Suppressor macrophage treated with lipopolysaccharide for 4 hours (primary cell): ENCODE measurements around the gene CST4.
"Not testable (repeated sequence)": the region's sequence is repeated elsewhere in the genome, so short reads cannot be mapped to it uniquely, and the experiment has no call there.

Experiments
- DNase-seq: peaks from one replicate; pipeline ENCODE4 v3.0.0-alpha.2; 2020

CST4 gene

GRCh38 chr20:23686046-23686750 is 2.6 kb downstream of the CST4 start:
- DNase-seq = no peak

- not testable (repeated sequence) for DNase-seq
Observed at GRCh38 chr20:23685529-23685896, 3.3 kb downstream of the CST4 start.

DNA sequence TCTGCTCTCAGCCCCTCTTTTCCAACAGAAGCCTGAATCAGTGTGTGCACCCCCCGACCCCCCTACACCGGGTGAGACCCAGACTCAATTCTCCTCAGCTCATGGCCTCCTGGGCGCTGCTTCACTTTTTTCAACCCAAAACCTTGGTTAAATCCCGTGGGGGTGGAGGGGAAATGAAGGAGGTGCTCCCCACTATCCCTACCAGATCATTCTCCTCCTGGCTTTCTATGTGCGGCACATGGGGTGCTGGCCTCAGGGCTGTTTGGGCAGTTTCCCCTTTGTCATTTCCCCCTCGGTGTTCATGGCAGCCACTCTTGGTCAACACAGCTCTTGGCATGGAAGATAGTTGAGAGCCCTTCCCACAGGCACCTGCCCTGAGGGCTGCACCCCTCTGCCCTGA is 4.6 kb downstream of the CST4 start:
- no peak for DNase-seq

- no peak for DNase-seq
Observed at GRCh38 chr20:23683807-23684206, 5.0 kb downstream of the CST4 start.

- no peak for DNase-seq
Observed at GRCh38 chr20:23683281-23683680, 5.6 kb downstream of the CST4 start.

DNA sequence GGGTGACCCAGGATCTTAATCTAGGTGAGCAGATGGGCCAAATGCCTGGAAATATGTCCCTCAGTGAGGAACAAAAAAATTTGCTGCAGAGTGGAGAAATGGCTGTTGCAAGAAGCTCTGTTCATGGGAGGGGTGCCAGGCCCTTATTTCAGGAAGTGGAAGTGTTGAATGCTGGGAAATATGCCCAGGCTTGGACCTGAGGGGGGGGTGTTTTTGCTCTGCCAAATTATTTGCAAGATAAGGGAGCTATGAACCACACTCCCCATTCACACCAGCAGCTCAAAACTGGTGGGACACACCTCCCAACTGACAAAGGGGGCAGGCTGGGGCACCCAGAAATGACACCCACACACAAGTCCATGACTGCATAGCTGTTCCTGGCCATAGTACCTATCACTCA is 8.7 kb downstream of the CST4 start:
- no peak for DNase-seq

DNA sequence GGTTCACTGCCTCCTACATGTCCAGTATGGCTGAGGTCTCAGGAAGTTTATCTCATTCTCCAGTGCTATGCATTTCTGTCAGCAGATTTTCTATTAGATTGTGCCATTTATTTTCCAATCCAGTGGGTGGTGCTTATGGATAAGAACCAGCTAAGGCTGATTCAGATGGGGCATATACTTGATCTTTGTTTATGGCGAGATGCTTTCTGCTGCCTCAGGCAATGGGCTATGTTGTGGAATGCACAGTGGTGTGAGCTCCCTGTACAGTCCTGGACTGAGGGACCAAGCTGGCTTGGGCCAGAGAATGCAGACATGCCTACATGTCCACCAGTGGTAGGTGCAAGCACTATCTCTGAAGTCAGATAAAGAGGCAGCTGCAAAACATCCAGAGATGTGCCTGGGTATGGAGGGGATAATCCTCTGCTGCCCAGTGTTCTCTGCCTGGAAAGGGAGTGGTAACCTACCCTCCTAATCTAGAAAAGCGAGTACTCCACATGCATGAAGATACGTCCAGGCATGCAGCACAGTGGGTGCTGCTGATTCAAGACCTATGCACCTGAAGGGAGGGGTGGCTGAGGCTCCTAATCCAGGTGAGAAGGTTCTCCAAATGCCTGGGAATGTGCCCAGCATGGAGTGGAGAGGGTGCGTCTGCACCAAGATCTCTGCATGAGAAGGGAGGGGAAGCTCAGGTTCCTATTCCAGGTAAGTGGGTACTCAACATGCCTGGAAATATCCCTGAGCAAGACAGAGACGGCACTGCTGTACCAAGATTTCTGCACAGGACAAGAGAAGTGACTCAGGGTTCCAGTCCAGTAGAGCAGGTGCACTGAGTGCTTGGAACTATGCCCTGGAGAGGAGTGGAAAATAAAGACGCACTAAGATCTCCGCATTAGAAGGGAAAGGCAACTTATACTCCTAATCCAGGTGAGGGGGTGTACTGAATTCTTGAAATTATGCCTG is 9.4 kb downstream of the CST4 start:
- DNase-seq = no peak

GRCh38 chr20:23673209-23673608 is 15.6 kb downstream of the CST4 start:
- no peak for DNase-seq

DNA sequence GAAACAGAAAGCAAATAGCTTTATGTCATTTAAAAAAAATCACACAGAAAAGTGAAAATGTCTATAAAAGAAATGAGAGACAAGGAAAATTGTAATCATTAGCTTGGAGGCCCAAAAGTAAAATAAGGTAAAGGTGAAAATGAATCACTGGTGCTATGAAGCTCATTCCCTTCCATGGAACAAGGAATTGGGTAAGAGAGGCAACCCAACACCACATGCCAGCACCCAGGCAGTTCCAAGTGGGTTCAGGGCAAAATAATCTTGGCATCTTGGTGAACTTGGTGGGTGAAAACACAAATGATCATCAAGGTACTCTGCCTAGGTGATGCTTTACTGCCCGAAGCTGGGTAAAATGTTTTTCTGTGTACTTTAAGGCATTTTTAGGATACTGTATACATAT is 16.7 kb downstream of the CST4 start:
- DNase-seq = no peak

DNA sequence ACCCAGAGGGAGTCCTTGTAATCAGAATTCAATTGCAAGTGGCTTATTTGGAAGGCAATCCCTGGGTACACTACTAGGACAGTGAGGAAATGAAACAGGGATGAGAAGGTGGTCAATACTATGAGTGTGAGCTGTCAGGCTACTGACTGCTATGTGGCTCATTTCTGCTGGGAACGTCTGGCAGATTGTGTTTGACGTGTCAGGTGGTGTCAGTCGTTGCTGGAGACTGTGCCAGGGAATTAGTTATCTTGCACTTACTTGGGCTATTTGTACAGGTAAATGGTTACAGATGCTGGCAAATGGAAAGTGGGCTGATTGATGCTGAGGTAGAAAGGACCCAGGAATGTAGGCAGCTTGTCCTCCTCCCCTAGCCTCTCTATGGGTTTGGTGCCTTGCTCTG is 17.4 kb downstream of the CST4 start:
- DNase-seq = no peak

DNA sequence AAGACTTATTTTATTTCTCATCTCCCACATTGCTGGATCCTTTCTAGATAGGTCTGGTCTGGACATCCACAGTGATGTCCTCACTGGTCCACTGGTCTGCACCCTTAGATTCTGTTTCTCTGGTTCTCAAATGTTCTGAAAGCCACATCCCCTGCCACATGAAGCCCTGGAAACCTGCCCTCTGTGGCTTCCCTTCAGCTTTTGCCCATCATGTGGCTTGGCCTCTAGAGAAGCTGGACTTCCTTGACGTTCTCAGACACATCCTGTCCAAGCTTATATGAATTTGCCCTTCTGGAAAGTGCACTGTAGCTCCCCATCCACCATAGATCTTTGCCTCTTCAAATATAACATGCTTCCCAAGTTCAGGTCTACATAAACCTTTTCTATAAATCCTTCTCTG is 18.5 kb downstream of the CST4 start:
- DNase-seq = no peak

- no peak for DNase-seq
Observed at GRCh38 chr20:23669866-23670265, 19.0 kb downstream of the CST4 start.

GRCh38 chr20:23669327-23669726 is 19.5 kb downstream of the CST4 start:
- no peak for DNase-seq

DNA sequence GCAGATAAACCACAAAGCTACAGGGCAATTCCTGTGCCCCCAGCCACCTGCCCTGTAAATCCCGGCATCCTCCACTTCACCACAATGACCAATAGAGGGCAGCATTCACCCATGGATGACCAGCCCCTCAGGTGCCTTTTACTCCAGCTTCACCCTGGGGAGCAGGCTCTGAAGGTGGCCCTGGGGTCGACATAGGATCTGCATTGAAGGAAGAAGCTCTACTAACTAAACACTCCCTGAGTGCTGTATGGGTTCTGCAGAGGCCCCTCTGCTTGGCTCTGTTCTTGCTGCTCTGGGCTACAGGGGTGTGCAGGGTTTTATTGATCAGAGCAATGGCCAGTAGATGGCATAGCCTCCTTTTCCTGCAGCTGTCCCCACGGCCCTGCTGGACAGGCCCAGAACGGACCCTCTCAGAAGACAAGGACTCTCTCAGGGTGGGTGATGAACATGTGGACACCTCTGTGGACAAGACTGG is 20.3 kb downstream of the CST4 start:
- DNase-seq = peak; percentile 72

DNA sequence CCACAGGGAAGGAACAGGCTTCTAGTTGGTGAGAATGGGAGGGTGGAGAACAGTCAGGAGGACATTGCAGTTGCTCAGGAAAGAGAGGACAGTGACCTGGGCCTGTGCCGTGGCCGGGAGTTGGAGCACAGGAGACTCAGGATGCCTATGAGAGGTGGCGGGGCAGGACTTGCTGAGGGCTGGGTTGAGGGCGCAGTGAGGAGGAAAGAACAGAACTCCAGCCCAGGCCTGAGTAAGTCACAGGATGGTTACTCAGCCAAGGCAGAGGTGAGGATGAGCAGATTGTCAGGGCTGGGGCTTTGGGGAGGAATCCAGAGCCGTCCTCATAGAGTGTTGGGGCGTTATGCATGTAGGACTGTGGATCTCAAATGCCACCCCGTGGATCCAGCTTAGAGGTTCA is 21.2 kb downstream of the CST4 start:
- no peak for DNase-seq

DNA sequence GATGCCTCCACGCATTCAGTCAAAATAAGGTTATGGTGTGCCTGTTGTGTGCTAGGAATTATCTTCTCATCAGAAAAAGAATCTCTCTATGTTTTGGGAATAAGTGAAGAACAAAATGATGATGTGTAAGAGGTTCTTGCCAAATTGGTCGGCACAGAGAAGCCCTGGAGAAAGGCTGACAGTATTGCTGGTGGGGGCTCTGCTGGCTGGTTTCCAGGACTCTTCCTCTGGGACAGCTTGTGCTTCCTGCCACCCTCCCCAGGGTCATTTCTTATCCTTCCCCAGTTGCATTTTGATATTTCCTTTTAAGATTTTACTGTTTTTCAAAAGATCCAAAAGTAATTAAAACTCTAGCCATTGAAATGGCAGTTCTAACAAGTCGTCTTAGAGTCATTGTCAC is 22.1 kb downstream of the CST4 start:
- DNase-seq = no peak

GRCh38 chr20:23666189-23666588 is 22.6 kb downstream of the CST4 start:
- DNase-seq = no peak

DNA sequence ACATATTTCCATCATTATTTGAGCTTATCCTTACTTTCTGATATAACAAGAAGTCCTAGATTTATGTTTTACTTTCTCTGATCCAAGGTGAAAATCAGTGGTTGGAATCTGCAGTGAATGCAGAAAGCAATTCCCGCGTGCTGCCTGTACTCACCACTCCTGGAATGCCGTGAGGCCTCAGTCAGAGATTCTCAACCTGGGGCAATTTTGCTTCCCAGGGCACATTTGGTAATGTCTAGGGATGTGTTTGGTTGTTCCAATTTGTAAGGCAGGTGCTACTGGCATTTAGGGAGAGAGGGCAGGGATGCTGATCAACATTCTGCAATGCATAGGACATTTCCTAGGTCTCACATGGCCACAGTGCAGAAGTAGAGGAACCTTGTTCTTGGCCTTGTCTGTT is 23.9 kb downstream of the CST4 start:
- DNase-seq = no peak

GRCh38 chr20:23664046-23664445 is 24.8 kb downstream of the CST4 start:
- not testable (repeated sequence) for DNase-seq

DNA sequence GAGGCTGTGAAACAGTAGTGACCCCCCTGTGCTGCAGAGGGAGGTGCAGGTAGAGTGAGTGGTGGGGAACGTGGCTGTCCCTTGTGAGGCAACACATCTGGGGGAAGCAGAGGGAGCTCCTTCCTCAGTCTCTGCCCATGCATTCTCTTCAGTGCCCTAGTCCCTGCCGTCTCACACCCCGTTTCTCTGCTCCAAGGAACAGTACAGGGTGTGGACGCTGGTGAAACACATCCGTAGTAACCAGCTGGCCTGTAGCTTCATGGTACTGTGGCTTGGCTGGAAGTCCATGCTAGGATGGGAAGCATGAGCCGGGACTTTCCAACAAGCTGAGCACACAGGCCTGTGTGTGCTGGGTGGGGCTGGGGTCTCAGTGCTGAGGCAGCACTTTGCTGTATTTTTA is 25.7 kb downstream of the CST4 start:
- no peak for DNase-seq

DNA sequence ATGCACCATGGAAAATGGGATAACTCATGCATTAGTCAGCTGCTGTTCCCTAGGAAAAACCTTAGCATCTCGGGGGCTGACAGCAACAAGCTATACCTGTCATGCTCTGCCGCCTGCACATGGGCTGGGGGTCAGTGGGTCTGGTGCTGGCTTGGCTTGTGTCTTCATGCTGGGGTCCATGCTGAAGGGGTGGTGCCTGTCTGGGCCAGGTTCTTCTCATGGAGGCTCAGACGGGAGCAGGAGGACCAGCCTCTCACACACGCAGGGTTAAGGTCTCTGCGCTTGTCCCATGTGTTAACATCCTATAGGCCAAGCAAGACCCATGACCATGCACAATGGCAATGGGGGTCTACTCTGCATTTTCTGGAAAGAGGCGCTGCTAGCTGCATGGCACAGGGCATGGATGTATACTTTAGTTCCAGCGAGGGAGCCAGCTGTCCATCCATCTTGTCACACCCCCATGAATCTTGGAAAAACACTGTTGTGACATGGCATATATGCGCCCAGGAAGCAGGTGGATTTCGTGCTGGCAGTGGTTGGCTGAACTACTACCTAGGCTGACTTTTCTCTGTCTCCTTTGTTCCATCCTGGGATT is 26.5 kb downstream of the CST4 start:
- DNase-seq = no peak

GRCh38 chr20:23661002-23661429 is 27.8 kb downstream of the CST4 start:
- DNase-seq = no peak

DNA sequence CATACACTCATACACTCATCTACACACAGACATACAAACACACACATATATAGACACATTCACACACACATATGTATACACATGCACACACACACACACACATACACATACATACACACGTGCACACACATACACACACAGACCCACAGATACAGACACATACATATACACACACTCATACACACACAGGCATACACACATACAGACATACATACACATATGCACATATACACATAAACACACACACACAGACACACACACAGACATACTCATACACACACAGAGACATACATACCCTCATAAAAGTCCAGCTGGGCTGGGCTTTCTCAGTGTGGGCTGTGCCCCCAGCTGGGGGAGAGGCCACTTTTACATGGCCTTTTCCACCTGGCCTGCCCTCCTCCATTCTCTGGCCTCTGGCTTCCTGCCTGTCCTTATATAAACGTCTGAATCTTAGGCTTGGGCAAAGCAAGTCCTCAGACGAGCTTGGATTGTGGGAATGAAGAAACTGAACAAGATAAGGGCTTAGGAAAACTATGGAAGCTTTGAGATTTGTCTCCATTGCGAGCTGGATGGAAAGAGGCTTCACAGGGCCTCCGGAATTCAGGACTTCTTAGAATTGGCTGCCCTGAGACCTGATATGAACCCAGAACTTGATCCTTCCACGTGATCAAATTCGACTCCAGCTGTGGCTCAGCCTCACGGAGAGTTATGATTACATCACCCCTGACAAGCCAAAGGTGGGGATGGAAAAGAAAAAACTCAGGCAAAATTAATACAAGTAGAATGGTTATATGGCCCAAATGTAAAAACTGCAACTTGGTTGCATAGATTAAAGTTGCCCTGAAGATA is 28.6 kb downstream of the CST4 start:
- DNase-seq = no peak
